ENCODE measurements around the gene ADAT1.
"Not testable (repeated sequence)": the region's sequence is repeated elsewhere in the genome, so short reads cannot be mapped to it uniquely, and the experiment has no call there.

Gene ADAT1

GRCh38 chr16:75593825-75594820 lies 29.0 kb downstream of the ADAT1 start:
- H3K4me3 Mint-ChIP-seq, result no peak overlapping the region
- H3K9me3 Mint-ChIP-seq, result no peaks in the 10 kb centered on the region
- no peak overlapping the region for H3K27ac Mint-ChIP-seq
- peaks cover 13% of the 10 kb centered on the region for H3K36me3 Mint-ChIP-seq
- H3K4me1 Mint-ChIP-seq, result peaks cover 6% of the 10 kb centered on the region
- no peaks in the 10 kb centered on the region for H3K27me3 Mint-ChIP-seq

- H3K4me3 Mint-ChIP-seq, result no peak overlapping the region
- no peaks in the 10 kb centered on the region for H3K27me3 Mint-ChIP-seq
- H3K27ac Mint-ChIP-seq, result no peak overlapping the region
- H3K9me3 Mint-ChIP-seq, result no peaks in the 10 kb centered on the region
- H3K36me3 Mint-ChIP-seq, result peaks cover 12% of the 10 kb centered on the region
- peaks cover 6% of the 10 kb centered on the region for H3K4me1 Mint-ChIP-seq
These were observed 29.8 kb downstream of the ADAT1 start for GRCh38 chr16:75593308-75593707.

GRCh38 chr16:75591927-75592326 lies 31.2 kb downstream of the ADAT1 start:
- not testable (repeated sequence) for H3K4me3 Mint-ChIP-seq, H3K36me3 Mint-ChIP-seq, H3K27me3 Mint-ChIP-seq, H3K9me3 Mint-ChIP-seq, H3K27ac Mint-ChIP-seq, H3K4me1 Mint-ChIP-seq

GRCh38 chr16:75590920-75591843 lies 31.9 kb downstream of the ADAT1 start:
- H3K27ac Mint-ChIP-seq, result no peak overlapping the region
- H3K36me3 Mint-ChIP-seq, result peaks cover 3% of the 10 kb centered on the region
- H3K27me3 Mint-ChIP-seq, result no peaks in the 10 kb centered on the region
- no peaks in the 10 kb centered on the region for H3K9me3 Mint-ChIP-seq
- no peak overlapping the region for H3K4me3 Mint-ChIP-seq
- H3K4me1 Mint-ChIP-seq, result peaks cover 6% of the 10 kb centered on the region

GRCh38 chr16:75589306-75589705 lies 33.8 kb downstream of the ADAT1 start:
- Mint-ChIP-seq H3K4me1 (no peaks in the 10 kb centered on the region), H3K4me3 (no peak overlapping the region), H3K27ac (no peak overlapping the region), H3K27me3 (no peaks in the 10 kb centered on the region), H3K36me3 (peaks cover 3% of the 10 kb centered on the region), H3K9me3 (no peaks in the 10 kb centered on the region)

- Mint-ChIP-seq H3K4me1 (no peaks in the 10 kb centered on the region), H3K27me3 (no peaks in the 10 kb centered on the region), H3K27ac (no peak overlapping the region), H3K9me3 (no peaks in the 10 kb centered on the region), H3K4me3 (no peak overlapping the region), H3K36me3 (peaks cover under 1% of the 10 kb centered on the region)
These were observed 34.4 kb downstream of the ADAT1 start for GRCh38 chr16:75588716-75589115.

GRCh38 chr16:75584108-75584507 lies 39.0 kb downstream of the ADAT1 start:
- H3K27ac Mint-ChIP-seq, result peak overlapping the region; percentile 38
- no peak overlapping the region for H3K4me3 Mint-ChIP-seq
- H3K9me3 Mint-ChIP-seq, result no peaks in the 10 kb centered on the region

GRCh38 chr16:75579281-75579834 lies 43.7 kb downstream of the ADAT1 start:
- H3K4me1 Mint-ChIP-seq, result peaks cover 13% of the 10 kb centered on the region
- H3K27ac Mint-ChIP-seq, result no peak overlapping the region
- no peak overlapping the region for H3K4me3 Mint-ChIP-seq
- H3K27me3 Mint-ChIP-seq, result no peaks in the 10 kb centered on the region
- H3K9me3 Mint-ChIP-seq, result no peaks in the 10 kb centered on the region
- H3K36me3 Mint-ChIP-seq, result peaks cover 3% of the 10 kb centered on the region

More at GRCh38 chr16:75584108-75584507, 39.0 kb downstream of the ADAT1 start:
- no peaks in the 10 kb centered on the region for H3K27me3 Mint-ChIP-seq
- no peaks in the 10 kb centered on the region for H3K36me3 Mint-ChIP-seq
- H3K4me1 Mint-ChIP-seq, result no peaks in the 10 kb centered on the region

- no peak overlapping the region for H3K4me3 Mint-ChIP-seq
- H3K9me3 Mint-ChIP-seq, result no peaks in the 10 kb centered on the region
- peaks cover 17% of the 10 kb centered on the region for H3K4me1 Mint-ChIP-seq
- H3K27me3 Mint-ChIP-seq, result no peaks in the 10 kb centered on the region
- H3K27ac Mint-ChIP-seq, result peak overlapping the region; percentile 36
- peaks cover 4% of the 10 kb centered on the region for H3K36me3 Mint-ChIP-seq
These were observed 44.4 kb downstream of the ADAT1 start for GRCh38 chr16:75578725-75579124.

GRCh38 chr16:75578212-75578611 lies 44.9 kb downstream of the ADAT1 start:
- no peak overlapping the region for H3K4me3 Mint-ChIP-seq

GRCh38 chr16:75576384-75576811 lies 46.7 kb downstream of the ADAT1 start:
- H3K4me3 Mint-ChIP-seq, result no peak overlapping the region
- H3K9me3 Mint-ChIP-seq, result no peaks in the 10 kb centered on the region
- H3K27me3 Mint-ChIP-seq, result no peaks in the 10 kb centered on the region
- H3K4me1 Mint-ChIP-seq, result peaks cover 35% of the 10 kb centered on the region
- H3K36me3 Mint-ChIP-seq, result peaks cover 8% of the 10 kb centered on the region
- no peak overlapping the region for H3K27ac Mint-ChIP-seq

More at GRCh38 chr16:75578212-75578611, 44.9 kb downstream of the ADAT1 start:
- Mint-ChIP-seq H3K36me3 (peaks cover 6% of the 10 kb centered on the region), H3K27ac (peak overlapping the region; percentile 36), H3K4me1 (peaks cover 22% of the 10 kb centered on the region), H3K9me3 (no peaks in the 10 kb centered on the region), H3K27me3 (no peaks in the 10 kb centered on the region)

- no peak overlapping the region for H3K4me3 Mint-ChIP-seq
- H3K36me3 Mint-ChIP-seq, result peaks cover 8% of the 10 kb centered on the region
- H3K27me3 Mint-ChIP-seq, result no peaks in the 10 kb centered on the region
- peaks cover 39% of the 10 kb centered on the region for H3K4me1 Mint-ChIP-seq
- no peak overlapping the region for H3K27ac Mint-ChIP-seq
- no peaks in the 10 kb centered on the region for H3K9me3 Mint-ChIP-seq
These were observed 47.1 kb downstream of the ADAT1 start for GRCh38 chr16:75575958-75576357.

- Mint-ChIP-seq H3K9me3 (no peaks in the 10 kb centered on the region), H3K4me3 (no peak overlapping the region), H3K27ac (no peak overlapping the region), H3K36me3 (peaks cover 8% of the 10 kb centered on the region), H3K4me1 (peaks cover 52% of the 10 kb centered on the region), H3K27me3 (no peaks in the 10 kb centered on the region)
These were observed 49.1 kb downstream of the ADAT1 start for GRCh38 chr16:75573955-75574354.

GRCh38 chr16:75572864-75573542 lies 50.1 kb downstream of the ADAT1 start:
- Mint-ChIP-seq H3K4me3 (no peak overlapping the region), H3K36me3 (peaks cover 5% of the 10 kb centered on the region), H3K27ac (peak overlapping the region; percentile 80), H3K9me3 (no peaks in the 10 kb centered on the region), H3K27me3 (no peaks in the 10 kb centered on the region), H3K4me1 (peaks cover 54% of the 10 kb centered on the region)
